DMS 273 (cell line): ENCODE results near the gene SEMA5B.

Experiments
- DNase-seq: peaks from one replicate; lab custom pipeline; 2025; ENCODE audit not compliant: unreplicated experiment; lab: John Stamatoyannopoulos, UW

Gene SEMA5B

GRCh38 chr3:122947196-122947595 is 80.4 kb downstream of the SEMA5B start:
- no peak for DNase-seq

GRCh38 chr3:122946185-122946584 is 81.4 kb downstream of the SEMA5B start:
- DNase-seq, result no peak

GRCh38 chr3:122945230-122945629 is 82.3 kb downstream of the SEMA5B start:
- no peak for DNase-seq

GRCh38 chr3:122944671-122945161 is 82.8 kb downstream of the SEMA5B start:
- peak; percentile 39 for DNase-seq

GRCh38 chr3:122943828-122944190 is 83.8 kb downstream of the SEMA5B start:
- DNase-seq, result peak; percentile 38

- peak; percentile 92 for DNase-seq
Measured at GRCh38 chr3:122942937-122943827, 84.4 kb downstream of the SEMA5B start.

- no peak for DNase-seq
Measured at GRCh38 chr3:122942239-122942638, 85.3 kb downstream of the SEMA5B start.

- peak; percentile 46 for DNase-seq
Measured at GRCh38 chr3:122941228-122942206, 86.0 kb downstream of the SEMA5B start.

- DNase-seq, result peak; percentile 38
Measured at GRCh38 chr3:122940628-122941086, 86.9 kb downstream of the SEMA5B start.

- no peak for DNase-seq
Measured at GRCh38 chr3:122938783-122939425, 88.7 kb downstream of the SEMA5B start.

- no peak for DNase-seq
Measured at GRCh38 chr3:122937745-122938144, 89.8 kb downstream of the SEMA5B start.

- no peak for DNase-seq
Measured at GRCh38 chr3:122936986-122937385, 90.6 kb downstream of the SEMA5B start.

- peak; percentile 50 for DNase-seq
Measured at GRCh38 chr3:122936335-122936734, 91.2 kb downstream of the SEMA5B start.

- no peak for DNase-seq
Measured at GRCh38 chr3:122934251-122934650, 93.3 kb downstream of the SEMA5B start.

GRCh38 chr3:122932251-122932967 is 95.2 kb downstream of the SEMA5B start:
- DNase-seq, result no peak

GRCh38 chr3:122931636-122932035 is 95.9 kb downstream of the SEMA5B start:
- DNase-seq, result no peak

GRCh38 chr3:122930063-122930997 is 97.2 kb downstream of the SEMA5B start:
- peak; percentile 56 for DNase-seq

GRCh38 chr3:122929188-122930062 is 98.1 kb downstream of the SEMA5B start:
- DNase-seq, result peak; percentile 64
